H1 (cell line): ENCODE data around the gene NSUN7. TPM values are rescaled to one million over a fixed set of nuclear protein-coding genes. Genes with fewer than 3 reads are reported as not detected.

Experiments used
- CHD7 ChIP-seq: fragments of 300-600 bp; sonication (generic); IDR thresholded peaks from 2 replicates; pipeline ENCODE4 v1.7.1; 2012; ENCODE audit warnings: low read length, moderate library complexity, mild to moderate bottlenecking, inconsistent platforms; ENCODE audit not compliant: insufficient replicate concordance
- polyA plus RNA-seq, 7 experiments: library from polyadenylated mRNA; depleted of rRNA in 3 of 7; stranded (reverse) in 5 of 7; unstranded in 2 of 7; fragments of >200 nt in 5 of 7; fragments of 200-250 nt in 2 of 7; gene quantifications; 1 replicate in 5 of 7; 2 replicates in 1 of 7; 4 replicates in 1 of 7; pipeline versions ENCODE4 v1.2.1 to v1.2.3, GENCODE V29; 2011 to 2013; ENCODE audit warnings: missing spikeins in 2 of 7, mixed read lengths in 2 of 7
- total RNA-seq: library from RNA; stranded (reverse); fragmentation: NEBNext Ultra II Directional; extraction: Animal tissue kit (Norgen Biotek cat#: 25700); gene quantifications from 2 replicates; pipeline ENCODE4 v1.2.1, GENCODE V29; 2021

NSUN7 gene
- total and polyA plus RNA-seq, 2 of the 8 experiments (the other 6 are each of a cell fraction or from before 2014, with no cell fraction given), result 8.8 to 24.4 TPM

GRCh38 chr4:40736910-40737309 is 12.8 kb upstream of the NSUN7 start (continued):
- TF ChIP-seq CHD7, result no peak
